ENCODE measurements around the gene CYBRD1. TPM values are rescaled to one million over a fixed set of nuclear protein-coding genes. Genes with fewer than 3 reads are reported as not detected.

CYBRD1 gene
- polyA plus RNA-seq, 1 donor (not counting 4 experiments of a cell fraction or from before 2014, with no cell fraction given): 72.7 TPM

GRCh38 chr2:171540437-171540836 lies 18.2 kb downstream of the CYBRD1 start:
- no peaks in the 10 kb centered on the region for H3K9me1 ChIP-seq (ENCODE audit: control insufficient read depth, extremely low read depth, insufficient read depth, low read length)
- no peak for TF ChIP-seq EZH2 (IDR thresholded peaks at IDR 0.05; ENCODE audit: low read length)
- no peak for TF ChIP-seq CTCF (optimal IDR thresholded peaks at IDR 0.05 in 1 of 3, IDR thresholded peaks at IDR 0.05 in 1 of 3, conservative IDR thresholded peaks at IDR 0.05 in 1 of 3; ENCODE audit: extremely low read depth in 1 of 3, insufficient read depth in 2 of 3, low read length in 3 of 3)
- no peaks in the 10 kb centered on the region for H3K9me3 ChIP-seq (ENCODE audit: control insufficient read depth, low read depth, low read length)
- no peaks in the 10 kb centered on the region for H3K79me2 ChIP-seq (ENCODE audit: control insufficient read depth, insufficient read depth, low read length)
- no peak overlapping the region for H2AFZ ChIP-seq (ENCODE audit: control insufficient read depth, low read length)
- no peak overlapping the region for H3K9ac ChIP-seq (ENCODE audit: control insufficient read depth, extremely low read depth, insufficient read depth, low read length)
- H3K4me2 ChIP-seq (ENCODE audit: control insufficient read depth, extremely low read depth, insufficient read depth, low read depth, low read length): no peak overlapping the region
- H4K20me1 ChIP-seq (ENCODE audit: control insufficient read depth, extremely low read depth, insufficient read depth, low read length): no peaks in the 10 kb centered on the region
- no peaks in the 10 kb centered on the region for H3K27me3 ChIP-seq (ENCODE audit: control insufficient read depth, extremely low read depth, insufficient read depth, low read length)
- FAIRE-seq: no peak
- no peaks in the 10 kb centered on the region for H3K4me1 ChIP-seq (ENCODE audit: control insufficient read depth, extremely low read depth, insufficient read depth, low read length)
- H3K4me3 ChIP-seq (ENCODE audit: control insufficient read depth in 2 of 3, extremely low read depth in 1 of 3, insufficient read depth in 2 of 3, low read depth in 1 of 3, low read length in 3 of 3): no peak overlapping the region
- no peaks in the 10 kb centered on the region for H3K36me3 ChIP-seq (ENCODE audit: control insufficient read depth in 2 of 2, extremely low read depth in 1 of 2, insufficient read depth in 2 of 2, low read length in 2 of 2)
- no peak overlapping the region for H3K27ac ChIP-seq (ENCODE audit: control insufficient read depth, insufficient read depth, low read length)
- DNase-seq (ENCODE audit: low read depth, low spot score): no peak
- dilution Hi-C loops (cut with MboI; ENCODE audit: extremely low pct_ligation_motif_present, low sequenced_read_pairs): no loop called here

GRCh38 chr2:171541202-171541887 lies 19.1 kb downstream of the CYBRD1 start:
- no peaks in the 10 kb centered on the region for H3K36me3 ChIP-seq (ENCODE audit: control insufficient read depth in 2 of 2, extremely low read depth in 1 of 2, insufficient read depth in 2 of 2, low read length in 2 of 2)
- no peak overlapping the region for H3K4me3 ChIP-seq (ENCODE audit: control insufficient read depth in 2 of 3, extremely low read depth in 1 of 3, insufficient read depth in 2 of 3, low read depth in 1 of 3, low read length in 3 of 3)
- H3K9me3 ChIP-seq (ENCODE audit: control insufficient read depth, low read depth, low read length): no peaks in the 10 kb centered on the region
- no peaks in the 10 kb centered on the region for H4K20me1 ChIP-seq (ENCODE audit: control insufficient read depth, extremely low read depth, insufficient read depth, low read length)
- H2AFZ ChIP-seq (ENCODE audit: control insufficient read depth, low read length): no peak overlapping the region
- no peaks in the 10 kb centered on the region for H3K9me1 ChIP-seq (ENCODE audit: control insufficient read depth, extremely low read depth, insufficient read depth, low read length)
- DNase-seq (ENCODE audit: low read depth, low spot score) (no peak), FAIRE-seq (no peak)
- no peaks in the 10 kb centered on the region for H3K27me3 ChIP-seq (ENCODE audit: control insufficient read depth, extremely low read depth, insufficient read depth, low read length)
- no peaks in the 10 kb centered on the region for H3K4me1 ChIP-seq (ENCODE audit: control insufficient read depth, extremely low read depth, insufficient read depth, low read length)
- H3K9ac ChIP-seq (ENCODE audit: control insufficient read depth, extremely low read depth, insufficient read depth, low read length): no peak overlapping the region
- no peaks in the 10 kb centered on the region for H3K79me2 ChIP-seq (ENCODE audit: control insufficient read depth, insufficient read depth, low read length)
- H3K27ac ChIP-seq (ENCODE audit: control insufficient read depth, insufficient read depth, low read length): no peak overlapping the region
- dilution Hi-C loops (cut with MboI; ENCODE audit: extremely low pct_ligation_motif_present, low sequenced_read_pairs): no loop called here
- no peak overlapping the region for H3K4me2 ChIP-seq (ENCODE audit: control insufficient read depth, extremely low read depth, insufficient read depth, low read depth, low read length)
- TF ChIP-seq EZH2 (IDR thresholded peaks at IDR 0.05; ENCODE audit: low read length) (no peak), CTCF (optimal IDR thresholded peaks at IDR 0.05 in 1 of 3, IDR thresholded peaks at IDR 0.05 in 1 of 3, conservative IDR thresholded peaks at IDR 0.05 in 1 of 3; ENCODE audit: extremely low read depth in 1 of 3, insufficient read depth in 2 of 3, low read length in 3 of 3) (peak; percentile 59 to 65 (median 61))
